Nephron progenitor cell (in vitro differentiated cells): Measurements from ENCODE around the gene ZNF212.

Experiments
- DNase-seq: peaks from one replicate; pipeline ENCODE4 v3.0.0; 2021
- H3K27ac Mint-ChIP-seq: 2 replicates; pipeline ENCODE4 v1.8.0; 2021; ENCODE audit warnings: mild to moderate bottlenecking, moderate library complexity, mixed read lengths
- H3K27me3 Mint-ChIP-seq: 2 replicates; pipeline ENCODE4 v1.8.0; 2021; ENCODE audit warnings: mild to moderate bottlenecking, low read depth, mixed read lengths; ENCODE audit not compliant: poor library complexity
- H3K36me3 Mint-ChIP-seq: 2 replicates; pipeline ENCODE4 v1.8.0; 2021; ENCODE audit warnings: low read depth, mixed read lengths
- H3K4me1 Mint-ChIP-seq: 2 replicates; pipeline ENCODE4 v1.8.0; 2021; ENCODE audit warnings: mixed read lengths
- H3K4me3 Mint-ChIP-seq: 2 replicates; pipeline ENCODE4 v1.8.0; 2021; ENCODE audit warnings: mild to moderate bottlenecking, moderate library complexity, mixed read lengths
- H3K9me3 Mint-ChIP-seq: 2 replicates; pipeline ENCODE4 v1.8.0; 2021; ENCODE audit warnings: mild to moderate bottlenecking, moderate library complexity, mixed read lengths
- TF ChIP-seq, protein P1 (sequence below): fragments of 200-600 bp; sonication (generic); IDR thresholded peaks from 2 replicates; pipeline ENCODE4 v1.5.0; 2021; ENCODE audit warnings: antibody characterized with exemption

ZNF212 gene

DNA sequence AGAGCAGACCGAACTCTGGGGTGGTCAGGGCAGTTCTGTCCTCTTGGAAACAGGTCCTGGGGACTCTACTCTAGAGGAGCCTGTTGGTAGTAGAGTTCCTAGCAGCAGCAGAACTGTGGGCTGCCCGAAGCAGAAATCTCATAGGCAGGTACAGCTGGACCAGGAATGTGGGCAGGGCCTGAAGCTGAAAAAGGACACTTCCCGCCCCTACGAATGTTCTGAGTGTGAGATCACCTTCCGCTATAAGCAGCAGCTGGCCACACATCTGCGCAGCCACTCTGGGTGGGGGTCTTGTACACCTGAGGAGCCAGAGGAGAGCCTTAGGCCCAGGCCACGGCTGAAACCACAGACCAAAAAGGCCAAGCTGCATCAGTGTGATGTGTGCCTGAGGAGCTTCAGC, 14.2 kb downstream of the ZNF212 start:
- Mint-ChIP-seq H3K9me3 (no peaks in the 10 kb centered on the region), H3K4me1 (no peaks in the 10 kb centered on the region), H3K27ac (no peak overlapping the region), H3K27me3 (no peaks in the 10 kb centered on the region), H3K4me3 (no peak overlapping the region), H3K36me3 (peaks cover 39% of the 10 kb centered on the region)
- DNase-seq: no peak
- TF ChIP-seq, protein P1, sequence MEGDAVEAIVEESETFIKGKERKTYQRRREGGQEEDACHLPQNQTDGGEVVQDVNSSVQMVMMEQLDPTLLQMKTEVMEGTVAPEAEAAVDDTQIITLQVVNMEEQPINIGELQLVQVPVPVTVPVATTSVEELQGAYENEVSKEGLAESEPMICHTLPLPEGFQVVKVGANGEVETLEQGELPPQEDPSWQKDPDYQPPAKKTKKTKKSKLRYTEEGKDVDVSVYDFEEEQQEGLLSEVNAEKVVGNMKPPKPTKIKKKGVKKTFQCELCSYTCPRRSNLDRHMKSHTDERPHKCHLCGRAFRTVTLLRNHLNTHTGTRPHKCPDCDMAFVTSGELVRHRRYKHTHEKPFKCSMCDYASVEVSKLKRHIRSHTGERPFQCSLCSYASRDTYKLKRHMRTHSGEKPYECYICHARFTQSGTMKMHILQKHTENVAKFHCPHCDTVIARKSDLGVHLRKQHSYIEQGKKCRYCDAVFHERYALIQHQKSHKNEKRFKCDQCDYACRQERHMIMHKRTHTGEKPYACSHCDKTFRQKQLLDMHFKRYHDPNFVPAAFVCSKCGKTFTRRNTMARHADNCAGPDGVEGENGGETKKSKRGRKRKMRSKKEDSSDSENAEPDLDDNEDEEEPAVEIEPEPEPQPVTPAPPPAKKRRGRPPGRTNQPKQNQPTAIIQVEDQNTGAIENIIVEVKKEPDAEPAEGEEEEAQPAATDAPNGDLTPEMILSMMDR: no peak

DNA sequence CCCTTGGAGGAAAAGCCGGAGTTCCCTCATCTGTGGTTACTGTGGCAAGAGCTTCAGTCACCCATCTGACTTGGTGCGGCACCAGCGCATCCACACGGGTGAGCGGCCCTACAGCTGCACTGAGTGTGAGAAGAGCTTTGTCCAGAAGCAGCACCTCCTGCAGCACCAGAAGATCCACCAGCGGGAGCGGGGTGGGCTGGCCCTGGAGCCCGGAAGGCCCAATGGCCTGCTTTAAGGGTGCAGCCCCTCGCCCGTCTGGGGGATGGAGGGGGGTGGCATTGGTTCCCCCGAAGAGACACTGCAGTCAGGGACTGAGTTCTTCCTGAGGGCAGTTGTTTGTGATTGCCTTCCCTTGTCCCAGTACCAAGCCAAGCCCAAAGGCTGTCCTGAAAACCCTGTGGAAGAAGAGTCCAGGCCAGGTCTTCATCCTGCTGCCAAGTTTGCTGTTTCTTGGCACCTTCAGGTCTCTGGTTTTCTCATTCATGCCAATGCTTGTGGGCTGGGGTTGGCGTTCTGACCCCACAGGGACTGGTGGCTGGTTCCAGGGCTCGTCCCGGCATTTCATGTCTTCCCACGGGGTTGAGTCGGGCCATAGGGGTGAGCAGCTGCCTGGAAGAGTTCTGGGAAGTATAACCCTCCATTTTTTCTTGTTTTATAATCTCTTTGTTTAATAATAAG, 14.9 kb downstream of the ZNF212 start:
- no peaks in the 10 kb centered on the region for H3K4me1 Mint-ChIP-seq
- TF ChIP-seq, protein P1: no peak
- H3K9me3 Mint-ChIP-seq: no peaks in the 10 kb centered on the region
- H3K36me3 Mint-ChIP-seq: peaks cover 39% of the 10 kb centered on the region
- no peaks in the 10 kb centered on the region for H3K27me3 Mint-ChIP-seq
- no peak for DNase-seq
- no peak overlapping the region for H3K4me3 Mint-ChIP-seq
- H3K27ac Mint-ChIP-seq: no peak overlapping the region

DNA sequence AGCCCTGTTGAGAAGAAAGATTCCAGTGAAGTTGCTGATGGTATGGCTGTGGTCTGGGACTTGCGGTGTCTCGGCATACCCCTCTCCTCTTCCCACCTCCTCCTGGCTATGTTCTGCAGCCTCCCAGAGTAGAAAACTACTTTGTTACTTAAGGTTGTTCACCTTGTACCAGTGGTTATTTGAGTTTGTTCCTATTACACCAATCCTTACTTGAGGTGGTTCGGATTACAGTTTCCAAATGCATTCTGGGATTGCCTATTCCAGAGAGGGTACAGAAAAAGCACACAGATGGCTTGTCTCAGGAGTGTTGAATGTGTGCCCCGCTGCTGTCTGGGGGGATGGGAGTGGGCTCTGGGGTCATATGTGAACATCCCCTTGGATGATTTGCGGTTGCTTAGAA, 15.7 kb downstream of the ZNF212 start:
- no peaks in the 10 kb centered on the region for H3K4me1 Mint-ChIP-seq
- peaks cover 38% of the 10 kb centered on the region for H3K36me3 Mint-ChIP-seq
- no peak for DNase-seq
- H3K4me3 Mint-ChIP-seq: no peak overlapping the region
- H3K9me3 Mint-ChIP-seq: no peaks in the 10 kb centered on the region
- no peaks in the 10 kb centered on the region for H3K27me3 Mint-ChIP-seq
- H3K27ac Mint-ChIP-seq: no peak overlapping the region
- TF ChIP-seq, protein P1: no peak

GRCh38 chr7:149256568-149256967, 17.1 kb downstream of the ZNF212 start:
- no peaks in the 10 kb centered on the region for H3K9me3 Mint-ChIP-seq
- H3K36me3 Mint-ChIP-seq: peaks cover 30% of the 10 kb centered on the region
- no peak overlapping the region for H3K4me3 Mint-ChIP-seq
- TF ChIP-seq, protein P1: no peak
- H3K4me1 Mint-ChIP-seq: no peaks in the 10 kb centered on the region
- no peak overlapping the region for H3K27ac Mint-ChIP-seq
- DNase-seq: no peak
- H3K27me3 Mint-ChIP-seq: peaks cover 3% of the 10 kb centered on the region

GRCh38 chr7:149257146-149257545, 17.7 kb downstream of the ZNF212 start:
- Mint-ChIP-seq H3K27me3 (peaks cover 3% of the 10 kb centered on the region), H3K36me3 (peaks cover 26% of the 10 kb centered on the region), H3K4me3 (no peak overlapping the region), H3K9me3 (no peaks in the 10 kb centered on the region), H3K4me1 (no peaks in the 10 kb centered on the region), H3K27ac (peak overlapping the region; percentile 42)
- TF ChIP-seq, protein P1: no peak
- DNase-seq: no peak

DNA sequence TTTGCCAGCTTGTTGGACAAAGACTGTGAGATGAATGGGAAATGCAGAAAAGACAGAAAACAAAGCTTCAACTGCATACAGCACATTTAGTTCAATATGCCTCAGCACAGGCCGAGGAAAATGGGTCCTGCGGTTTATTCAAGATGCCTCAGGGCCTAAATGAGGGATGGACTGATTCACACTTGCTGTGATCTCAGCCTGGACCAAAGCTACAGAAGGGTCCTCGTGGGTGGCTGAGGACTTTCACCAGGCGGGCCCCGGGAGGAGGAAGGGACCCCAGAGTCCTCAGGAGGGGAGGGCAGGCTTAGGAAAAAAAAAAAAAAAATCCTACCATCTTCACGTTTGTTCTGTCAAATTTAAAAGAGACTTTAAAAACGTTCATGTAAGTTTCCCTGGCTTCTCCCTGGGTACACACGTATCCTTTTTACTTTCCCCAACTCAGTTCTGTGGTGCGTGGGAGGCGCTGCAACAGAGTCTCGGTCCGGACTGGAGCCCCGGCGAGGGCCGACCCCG, 21.9 kb downstream of the ZNF212 start:
- Mint-ChIP-seq H3K27me3 (peaks cover 3% of the 10 kb centered on the region), H3K4me3 (peak overlapping the region; percentile 80), H3K4me1 (peaks cover 11% of the 10 kb centered on the region), H3K9me3 (no peaks in the 10 kb centered on the region), H3K36me3 (peaks cover 19% of the 10 kb centered on the region), H3K27ac (no peak overlapping the region)
- TF ChIP-seq, protein P1: no peak
- no peak for DNase-seq
